RCC 7860 (cell line): ENCODE data around the gene PLAC8.
"Not testable (repeated sequence)": the region's sequence is repeated elsewhere in the genome, so short reads cannot be mapped to it uniquely, and the experiment has no call there.

Experiments used
- DNase-seq: peaks from one replicate; pipeline ENCODE4 v3.0.0-alpha.2; 2015; ENCODE audit warnings: low spot score
- FAIRE-seq: peaks from 2 replicates; lab custom pipeline; 2012; peaks lifted over from hg19 to GRCh38; lab: Jason Lieb, UNC

The PLAC8 gene

GRCh38 chr4:83114576-83114975 lies at the start of gene PLAC8:
Gene PLAC8 (minus strand): TSS chr4:83114729. CDS start chr4:83107921, 6,808 bp downstream.
- DNase-seq (peak; percentile 58), FAIRE-seq (peak; percentile 52)

- FAIRE-seq (no peak), DNase-seq (no peak)
Measured at GRCh38 chr4:83153417-83153816, 38.9 kb upstream of the PLAC8 start.

- no peak for FAIRE-seq
Measured at GRCh38 chr4:83152746-83153145, 38.2 kb upstream of the PLAC8 start.

GRCh38 chr4:83151651-83152050 lies 37.1 kb upstream of the PLAC8 start:
- no peak for DNase-seq
- FAIRE-seq = no peak

More at GRCh38 chr4:83152746-83153145, 38.2 kb upstream of the PLAC8 start:
- DNase-seq = no peak

GRCh38 chr4:83150653-83151330 lies 36.3 kb upstream of the PLAC8 start:
- FAIRE-seq = no peak

GRCh38 chr4:83149865-83150652 lies 35.5 kb upstream of the PLAC8 start:
- no peak for FAIRE-seq
- DNase-seq = no peak

More at GRCh38 chr4:83150653-83151330, 36.3 kb upstream of the PLAC8 start:
- peak; percentile 28 for DNase-seq

- DNase-seq (no peak), FAIRE-seq (no peak)
Measured at GRCh38 chr4:83146841-83147240, 32.3 kb upstream of the PLAC8 start.

GRCh38 chr4:83145776-83146175 lies 31.2 kb upstream of the PLAC8 start:
- DNase-seq, FAIRE-seq: not testable (repeated sequence)

- FAIRE-seq (peak; percentile 96), DNase-seq (peak; percentile 95)
Measured at GRCh38 chr4:83139514-83140156, 25.1 kb upstream of the PLAC8 start.

- no peak for DNase-seq
- FAIRE-seq = no peak
Measured at GRCh38 chr4:83138946-83139345, 24.4 kb upstream of the PLAC8 start.

- no peak for FAIRE-seq
- DNase-seq = no peak
Measured at GRCh38 chr4:83132065-83132464, 17.5 kb upstream of the PLAC8 start.

- no peak for DNase-seq
- no peak for FAIRE-seq
Measured at GRCh38 chr4:83129264-83129663, 14.7 kb upstream of the PLAC8 start.

GRCh38 chr4:83128240-83128929 lies 13.9 kb upstream of the PLAC8 start:
- FAIRE-seq = peak; percentile 95
- peak; percentile 80 for DNase-seq

GRCh38 chr4:83125738-83126141 lies 11.2 kb upstream of the PLAC8 start:
- no peak for FAIRE-seq
- no peak for DNase-seq

GRCh38 chr4:83124111-83124780 lies 9.7 kb upstream of the PLAC8 start:
- no peak for FAIRE-seq
- DNase-seq = no peak

GRCh38 chr4:83121246-83121645 lies 6.7 kb upstream of the PLAC8 start:
- FAIRE-seq (no peak), DNase-seq (no peak)

GRCh38 chr4:83118869-83119268 lies 4.3 kb upstream of the PLAC8 start:
- FAIRE-seq = no peak
- DNase-seq = no peak

GRCh38 chr4:83115656-83116285 lies 1.2 kb upstream of the PLAC8 start:
- no peak for DNase-seq
- FAIRE-seq = no peak

GRCh38 chr4:83115000-83115399 lies 471 bp upstream of the PLAC8 start:
- DNase-seq = peak; percentile 38
- peak; percentile 66 for FAIRE-seq

- peak; percentile 75 for FAIRE-seq
- DNase-seq = peak; percentile 53
Measured at GRCh38 chr4:83113429-83113786, 1.1 kb downstream of the PLAC8 start.
